ENCODE data around the gene GPR3.

GPR3 gene

GRCh38 chr1:27358038-27358927 is 34.1 kb upstream of the GPR3 start:
- no peak for DNase-seq (ENCODE audit: low spot score)
- peak overlapping the region; percentile 98 for H3K27ac ChIP-seq
- ChIA-PET CTCF (interaction anchor here (0.6 to 4.9 kb wide), 14 partner anchors 7 to 58 kb away, joined by 3 to 21 read pairs (median 6); no protein-coding TSS in a partner anchor), POLR2A (ENCODE audit: low non-redundant PET) (interaction anchor here (1.7 kb wide), 1 partner anchor 8 kb away, joined by 5 read pairs; the partner anchor contains the start of gene MAP3K6)
- TF ChIP-seq CTCF (conservative IDR thresholded peaks at IDR 0.05; ENCODE audit: low read depth): no peak

- DNase-seq (ENCODE audit: low spot score): no peak
- TF ChIP-seq CTCF (conservative IDR thresholded peaks at IDR 0.05; ENCODE audit: low read depth): no peak
- CTCF ChIA-PET: interaction anchor here (0.8 to 4.9 kb wide), 4 partner anchors 16 to 59 kb away, joined by 4 to 21 read pairs (median 8); no protein-coding TSS in a partner anchor
- POLR2A ChIA-PET (ENCODE audit: low non-redundant PET): interaction anchor here (1.7 kb wide), 1 partner anchor 8 kb away, joined by 5 read pairs; the partner anchor contains the start of gene MAP3K6
- peak overlapping the region; percentile 98 for H3K27ac ChIP-seq
Observed at GRCh38 chr1:27358928-27359313, 33.5 kb upstream of the GPR3 start.

GRCh38 chr1:27359822-27360158 is 32.6 kb upstream of the GPR3 start:
- DNase-seq (ENCODE audit: low spot score): no peak
- POLR2A ChIA-PET (ENCODE audit: low non-redundant PET): interaction anchor here (0.6 kb wide), 1 partner anchor 11 kb away, joined by 4 read pairs; no protein-coding TSS in a partner anchor
- CTCF ChIA-PET: interaction anchor here (0.6 to 4.9 kb wide), 2 partner anchors 45 to 60 kb away, joined by 5 to 21 read pairs; no protein-coding TSS in a partner anchor
- H3K27ac ChIP-seq: peak overlapping the region; percentile 98
- no peak for TF ChIP-seq CTCF (conservative IDR thresholded peaks at IDR 0.05; ENCODE audit: low read depth)

GRCh38 chr1:27360159-27361043 is 32.0 kb upstream of the GPR3 start:
- POLR2A ChIA-PET (ENCODE audit: low non-redundant PET): interaction anchor here (0.6 kb wide), 1 partner anchor 11 kb away, joined by 4 read pairs; no protein-coding TSS in a partner anchor
- no peak for TF ChIP-seq CTCF (conservative IDR thresholded peaks at IDR 0.05; ENCODE audit: low read depth)
- H3K27ac ChIP-seq: peak overlapping the region; percentile 100
- CTCF ChIA-PET: interaction anchor here (0.6 to 4.9 kb wide), 4 partner anchors 9 to 60 kb away, joined by 3 to 21 read pairs (median 4); no protein-coding TSS in a partner anchor
- DNase-seq (ENCODE audit: low spot score): no peak

- DNase-seq (ENCODE audit: low spot score): no peak
- ChIA-PET POLR2A (ENCODE audit: low non-redundant PET) (no interaction called here), CTCF (interaction anchor here (0.7 kb wide), 1 partner anchor 61 kb away, joined by 3 read pairs; no protein-coding TSS in a partner anchor)
- TF ChIP-seq CTCF (conservative IDR thresholded peaks at IDR 0.05; ENCODE audit: low read depth): no peak
- peak overlapping the region; percentile 100; the same call in 1 of the 2 replicates for H3K27ac ChIP-seq
Observed at GRCh38 chr1:27361044-27361402, 31.4 kb upstream of the GPR3 start.

- TF ChIP-seq CTCF (conservative IDR thresholded peaks at IDR 0.05; ENCODE audit: low read depth): no peak
- ChIA-PET POLR2A (ENCODE audit: low non-redundant PET) (no interaction called here), CTCF (interaction anchor here (0.6 kb wide), 2 partner anchors 49 to 195 kb away, joined by 3 to 9 read pairs; no protein-coding TSS in a partner anchor)
- peak overlapping the region; percentile 100 for H3K27ac ChIP-seq
- DNase-seq (ENCODE audit: low spot score): no peak
Observed at GRCh38 chr1:27361553-27361952, 30.9 kb upstream of the GPR3 start.

Data from RWPE1 (cell line).